Trophoblast cell (in vitro differentiated cells and primary cell): ENCODE measurements around the gene LRIT3.

Experiments used
- DNase-seq, 2 donors: peaks; one replicate each; pipeline ENCODE4 v3.0.0-alpha.2; 2016
- H2AFZ ChIP-seq: 2 replicates; pipeline ENCODE4 v1.6.1; 2013; ENCODE audit warnings: low read length, moderate library complexity, mild to moderate bottlenecking; ENCODE audit not compliant: insufficient read depth, poor library complexity
- H2AK5ac ChIP-seq: 2 replicates; pipeline ENCODE4 v1.6.1; 2013; ENCODE audit warnings: mild to moderate bottlenecking, low read length
- H2BK120ac ChIP-seq: 2 replicates; pipeline ENCODE4 v1.6.1; 2013; ENCODE audit warnings: low read length, mild to moderate bottlenecking, moderate library complexity; ENCODE audit not compliant: insufficient read depth, poor library complexity
- H2BK12ac ChIP-seq: 2 replicates; pipeline ENCODE4 v1.6.1; 2013; ENCODE audit warnings: mild to moderate bottlenecking, low read length, moderate library complexity
- H2BK5ac ChIP-seq: 2 replicates; pipeline ENCODE4 v1.6.1; 2013; ENCODE audit warnings: low read length, low read depth, moderate library complexity, mild to moderate bottlenecking; ENCODE audit not compliant: poor library complexity
- H3K14ac ChIP-seq: 2 replicates; pipeline ENCODE4 v1.6.1; 2013; ENCODE audit warnings: mild to moderate bottlenecking, low read length
- H3K18ac ChIP-seq: 2 replicates; pipeline ENCODE4 v1.6.1; 2013; ENCODE audit warnings: mild to moderate bottlenecking, low read length
- H3K23ac ChIP-seq: 2 replicates; pipeline ENCODE4 v1.6.1; 2013; ENCODE audit warnings: low read length
- H3K27ac ChIP-seq: 2 replicates; pipeline ENCODE4 v1.5.1; 2013; ENCODE audit warnings: low read depth, mild to moderate bottlenecking, inconsistent platforms, low read length, moderate library complexity
- H3K27me3 ChIP-seq: 2 replicates; pipeline ENCODE4 v1.6.1; 2013; ENCODE audit warnings: inconsistent platforms, mild to moderate bottlenecking, low read length, moderate library complexity; ENCODE audit not compliant: insufficient read depth
- H3K36me3 ChIP-seq, 2 experiments: 1 replicate in 1 of 2; 2 replicates in 1 of 2; pipeline ENCODE4 v1.6.1; 2013; ENCODE audit warnings: low read length in 2 of 2, mild to moderate bottlenecking in 2 of 2, moderate library complexity in 1 of 2; ENCODE audit not compliant: insufficient read depth in 2 of 2, control insufficient read depth in 1 of 2
- H3K4ac ChIP-seq: 2 replicates; pipeline ENCODE4 v1.6.1; 2013; ENCODE audit warnings: low read depth, mild to moderate bottlenecking, low read length, moderate library complexity
- H3K4me1 ChIP-seq, 2 experiments: 1 replicate in 1 of 2; 2 replicates in 1 of 2; pipeline ENCODE4 v1.6.1; 2013; ENCODE audit warnings: low read length in 2 of 2, mild to moderate bottlenecking in 2 of 2, moderate library complexity in 1 of 2; ENCODE audit not compliant: insufficient read depth in 2 of 2, control insufficient read depth in 1 of 2
- H3K4me2 ChIP-seq: 2 replicates; pipeline ENCODE4 v1.6.1; 2013; ENCODE audit warnings: inconsistent platforms, mild to moderate bottlenecking, low read length, moderate library complexity
- H3K4me3 ChIP-seq: 2 replicates; pipeline ENCODE4 v1.5.1; 2013; ENCODE audit warnings: mild to moderate bottlenecking, low read depth, low read length, inconsistent platforms
- H3K79me1 ChIP-seq: one replicate; pipeline ENCODE4 v1.6.1; 2013; ENCODE audit warnings: low read length
- H3K79me2 ChIP-seq: 2 replicates; pipeline ENCODE4 v1.6.1; 2013; ENCODE audit warnings: low read length, mild to moderate bottlenecking; ENCODE audit not compliant: control insufficient read depth, insufficient read depth, poor library complexity
- H3K9ac ChIP-seq: 2 replicates; pipeline ENCODE4 v1.6.1; 2013; ENCODE audit warnings: mild to moderate bottlenecking, low read length
- H3K9me3 ChIP-seq: 2 replicates; pipeline ENCODE4 v1.6.1; 2013; ENCODE audit warnings: low read depth, mild to moderate bottlenecking, control low read depth, inconsistent platforms, low read length; ENCODE audit not compliant: insufficient read depth
- H4K12ac ChIP-seq: 2 replicates; pipeline ENCODE4 v1.6.1; 2013; ENCODE audit warnings: low read depth, mild to moderate bottlenecking, low read length, moderate library complexity
- H4K8ac ChIP-seq: 2 replicates; pipeline ENCODE4 v1.6.1; 2013; ENCODE audit warnings: low read depth, mild to moderate bottlenecking, low read length, moderate library complexity
- H4K91ac ChIP-seq: one replicate; pipeline ENCODE4 v1.6.1; 2013; ENCODE audit warnings: low read depth, mild to moderate bottlenecking, low read length, moderate library complexity
- WGBS: extraction: QIAGEN DNeasy Blood & Tissue Kit; methylation state at CpG from one replicate; pipeline ENCODE4 v1.1.7; 2013; ENCODE audit warnings: missing lambda C conversion rate; ENCODE audit not compliant: insufficient read length, insufficient coverage; ENCODE audit errors: extremely low coverage; 5-methylcytosine and 5-hydroxymethylcytosine counted together

The LRIT3 gene

GRCh38 chr4:109815151-109816081, 32.5 kb upstream of the LRIT3 start, which contains the start of gene GAR1:
TSS of gene GAR1 (plus strand) at chr4:109815762. CDS start at chr4:109816165, 403 bp downstream.
- no peak within 1 kb of the TSS for H3K23ac ChIP-seq
- WGBS = no CpG with 5 or more reads among the region's 53 CpGs
- H3K79me1 ChIP-seq = peaks cover 5% of the 10 kb centered on the region
- peaks cover 3% of the 10 kb centered on the region in 2 experiments for H3K36me3 ChIP-seq
- H3K27ac ChIP-seq = peak within 1 kb of the TSS; percentile 80
- peaks cover 5% of the 10 kb centered on the region for H3K79me2 ChIP-seq
- DNase-seq = peak; percentile 92 to 94
- peak within 1 kb of the TSS; percentile 95 for H2AFZ ChIP-seq
- H3K9me3 ChIP-seq = no peaks in the 10 kb centered on the region
- H4K12ac ChIP-seq = peak within 1 kb of the TSS; percentile 75
- H3K4me1 ChIP-seq = no peaks in the 10 kb centered on the region
- peak within 1 kb of the TSS; percentile 91 for H3K4me3 ChIP-seq
- peak within 1 kb of the TSS; percentile 88 for H4K8ac ChIP-seq
- H3K18ac ChIP-seq = peak within 1 kb of the TSS; percentile 71
- H4K91ac ChIP-seq = peak within 1 kb of the TSS; percentile 78
- H3K9ac ChIP-seq = peak within 1 kb of the TSS; percentile 73
- peak within 1 kb of the TSS; percentile 71 for H2BK5ac ChIP-seq
- no peaks in the 10 kb centered on the region for H3K27me3 ChIP-seq
- peak within 1 kb of the TSS; percentile 74 for H2BK120ac ChIP-seq
- H3K4ac ChIP-seq = peak within 1 kb of the TSS; percentile 76
- no peak within 1 kb of the TSS for H2BK12ac ChIP-seq
- H2AK5ac ChIP-seq = peak within 1 kb of the TSS; percentile 21
- H3K14ac ChIP-seq = peak within 1 kb of the TSS; percentile 81
- peak within 1 kb of the TSS; percentile 96 for H3K4me2 ChIP-seq

GRCh38 chr4:109816082-109816442, 31.8 kb upstream of the LRIT3 start:
- Histone ChIP-seq H3K4me1 (no peaks in the 10 kb centered on the region), H3K36me3 (peaks cover 3 to 7% of the 10 kb centered on the region in 2 experiments), H3K4me3 (peak overlapping the region; percentile 91), H3K27me3 (no peaks in the 10 kb centered on the region), H3K4me2 (peak overlapping the region; percentile 96), H3K4ac (peak overlapping the region; percentile 76), H2AFZ (peak overlapping the region; percentile 84), H2BK5ac (peak overlapping the region; percentile 71), H3K23ac (no peak overlapping the region), H3K18ac (peak overlapping the region; percentile 71), H3K14ac (peak overlapping the region; percentile 81), H4K12ac (peak overlapping the region; percentile 75), H3K79me2 (peaks cover 5% of the 10 kb centered on the region), H2BK120ac (peak overlapping the region; percentile 74), H3K9me3 (no peaks in the 10 kb centered on the region), H4K91ac (peak overlapping the region; percentile 78), H2AK5ac (peak overlapping the region; percentile 21), H3K27ac (peak overlapping the region; percentile 80), H4K8ac (peak overlapping the region; percentile 88), H2BK12ac (no peak overlapping the region), H3K9ac (peak overlapping the region; percentile 73), H3K79me1 (peaks cover 5% of the 10 kb centered on the region)
- DNase-seq = peak in 1 of 2 donors; percentile 27
- WGBS = no CpG with 5 or more reads among the region's 19 CpGs

GRCh38 chr4:109816894-109817293, 31.0 kb upstream of the LRIT3 start:
- no peak for DNase-seq
- H4K12ac ChIP-seq = no peak overlapping the region
- no peaks in the 10 kb centered on the region for H3K9me3 ChIP-seq
- no peaks in the 10 kb centered on the region for H3K4me1 ChIP-seq
- H4K8ac ChIP-seq = no peak overlapping the region
- no CpG with 5 or more reads among the region's 1 CpG for WGBS
- no peak overlapping the region for H2BK12ac ChIP-seq
- no peak overlapping the region for H3K23ac ChIP-seq
- no peak overlapping the region for H3K4ac ChIP-seq
- H3K14ac ChIP-seq = no peak overlapping the region
- H3K36me3 ChIP-seq = peaks cover 3 to 7% of the 10 kb centered on the region in 2 experiments
- H3K9ac ChIP-seq = no peak overlapping the region
- no peak overlapping the region for H3K27ac ChIP-seq
- no peak overlapping the region for H4K91ac ChIP-seq
- peak overlapping the region; percentile 96 for H3K4me2 ChIP-seq
- no peak overlapping the region for H2BK5ac ChIP-seq
- H3K79me1 ChIP-seq = peaks cover 5% of the 10 kb centered on the region
- no peaks in the 10 kb centered on the region for H3K27me3 ChIP-seq
- peaks cover 5% of the 10 kb centered on the region for H3K79me2 ChIP-seq
- H2BK120ac ChIP-seq = no peak overlapping the region
- no peak overlapping the region for H3K4me3 ChIP-seq
- no peak overlapping the region for H2AK5ac ChIP-seq
- no peak overlapping the region for H2AFZ ChIP-seq
- no peak overlapping the region for H3K18ac ChIP-seq

- Histone ChIP-seq H3K4ac (no peak overlapping the region), H3K9ac (no peak overlapping the region), H3K14ac (no peak overlapping the region), H3K4me2 (no peak overlapping the region), H2BK12ac (no peak overlapping the region), H2BK5ac (no peak overlapping the region), H3K27me3 (no peaks in the 10 kb centered on the region), H3K27ac (no peak overlapping the region), H3K4me1 (no peaks in the 10 kb centered on the region), H2BK120ac (no peak overlapping the region), H3K79me2 (peaks cover 5% of the 10 kb centered on the region), H3K18ac (no peak overlapping the region), H2AK5ac (no peak overlapping the region), H3K9me3 (no peaks in the 10 kb centered on the region), H4K91ac (no peak overlapping the region), H3K4me3 (no peak overlapping the region), H3K36me3 (peaks cover 7 to 12% of the 10 kb centered on the region in 2 experiments), H4K8ac (no peak overlapping the region), H3K79me1 (peaks cover 5% of the 10 kb centered on the region), H3K23ac (no peak overlapping the region), H4K12ac (no peak overlapping the region), H2AFZ (no peak overlapping the region)
- no CpG with 5 or more reads among the region's 4 CpGs for WGBS
- DNase-seq = no peak
Observed at GRCh38 chr4:109818268-109818667, 29.6 kb upstream of the LRIT3 start.
